ENCODE data around the gene PRKCZ.
"Not testable (repeated sequence)": the region's sequence is repeated elsewhere in the genome, so short reads cannot be mapped to it uniquely, and the experiment has no call there.

PRKCZ gene

GRCh38 chr1:2104621-2105427 lies 54.6 kb downstream of the PRKCZ start:
- DNase-seq = no peak

DNA sequence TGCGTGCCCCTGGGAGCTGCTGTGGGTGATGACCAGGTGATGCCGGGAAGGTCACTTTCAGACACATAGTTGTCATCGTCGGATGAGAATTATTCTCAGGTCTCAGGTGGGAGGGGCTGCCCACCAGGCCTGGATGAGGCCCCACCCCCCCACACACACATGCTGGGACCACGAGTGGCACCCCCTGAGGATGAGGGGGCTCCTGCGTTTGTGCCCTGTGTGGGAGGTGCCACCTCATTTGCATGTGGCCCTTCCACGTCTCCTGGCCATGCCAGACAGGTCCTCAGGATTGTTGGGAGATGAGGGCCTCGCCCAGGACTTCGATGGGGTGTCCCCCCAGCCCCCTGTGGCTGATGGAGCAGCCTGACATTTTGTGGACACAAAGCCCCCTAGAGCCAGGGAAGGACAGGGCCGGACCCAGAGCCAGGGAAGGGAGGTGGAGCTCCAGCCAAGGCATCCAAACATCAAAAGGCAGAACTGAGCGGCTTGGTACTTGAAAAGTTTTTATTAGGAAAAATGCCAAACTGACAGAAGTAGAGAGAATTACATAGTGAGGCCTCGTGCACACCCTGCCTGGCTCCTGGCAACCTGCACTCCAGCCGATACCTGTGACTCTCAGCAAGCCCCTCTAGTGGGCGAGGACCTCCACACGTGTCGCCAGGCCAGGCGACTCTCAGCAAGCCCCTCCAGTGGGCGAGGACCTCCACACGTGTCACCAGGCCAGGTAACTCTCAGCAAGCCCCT lies 55.7 kb downstream of the PRKCZ start:
- no peak for DNase-seq

DNA sequence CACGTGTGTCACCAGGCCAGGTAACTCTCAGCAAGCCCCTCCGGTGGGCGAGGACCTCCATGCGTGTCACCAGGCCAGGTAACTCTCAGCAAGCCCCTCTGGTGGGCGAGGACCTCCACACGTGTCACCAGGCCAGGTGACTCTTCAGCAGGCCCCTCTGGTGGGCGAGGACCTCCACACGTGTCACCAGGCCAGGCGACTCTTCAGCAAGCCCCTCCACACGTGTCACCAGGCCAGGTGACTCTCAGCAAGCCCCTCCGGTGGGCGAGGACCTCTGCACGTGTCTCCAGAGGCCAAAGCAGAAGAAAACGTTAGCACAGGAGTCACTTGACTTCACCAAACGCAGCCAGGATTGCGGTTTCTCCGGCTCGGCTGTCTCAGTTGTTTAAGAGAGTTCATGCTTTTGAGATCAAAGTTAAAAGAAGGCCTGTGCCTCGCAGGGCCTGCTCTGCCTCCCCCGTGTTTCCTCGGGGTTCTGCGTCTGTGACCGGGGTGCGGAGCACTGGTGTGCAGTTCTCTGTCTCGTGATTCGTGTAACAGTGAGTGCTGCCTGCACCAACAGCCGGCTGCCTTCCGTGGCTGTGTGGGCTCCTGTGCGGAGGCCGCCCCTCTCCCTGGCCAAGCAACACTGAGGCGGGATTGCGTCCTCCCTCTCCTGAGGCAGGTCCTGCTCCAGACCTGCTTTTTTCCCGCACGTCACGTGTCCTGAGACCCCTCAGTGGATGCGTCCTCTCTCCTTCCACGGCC lies 56.6 kb downstream of the PRKCZ start:
- DNase-seq = no peak

DNA sequence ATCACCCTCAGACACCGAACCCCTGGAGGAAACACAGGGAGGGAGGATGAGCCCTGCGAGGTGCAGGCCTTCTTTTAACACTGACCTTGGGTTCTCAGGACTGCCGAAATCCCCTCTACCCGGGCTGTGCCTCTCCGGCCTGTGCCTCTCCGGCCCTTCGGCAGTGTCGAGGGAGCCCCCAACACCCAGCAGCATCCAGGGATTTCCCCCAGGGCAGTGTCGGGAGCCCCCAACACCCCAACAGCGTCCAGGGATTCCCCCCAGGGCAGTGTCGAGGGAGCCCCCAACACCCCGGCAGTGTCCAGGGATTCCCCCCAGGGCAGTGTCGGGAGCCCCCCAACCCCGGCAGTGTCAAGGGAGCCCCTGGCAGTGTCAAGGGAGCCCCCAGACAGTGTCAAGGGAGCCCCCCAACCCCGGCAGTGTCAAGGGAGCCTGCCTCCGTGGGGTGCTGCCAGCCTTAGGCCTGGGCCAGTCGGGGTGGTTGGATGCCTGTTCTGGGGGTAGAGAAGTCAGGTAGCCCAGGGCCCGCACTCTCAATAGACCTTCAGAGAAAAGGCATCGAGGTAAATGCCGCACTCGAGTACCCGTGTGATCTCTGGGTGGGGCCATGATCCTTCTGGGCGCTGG lies 57.5 kb downstream of the PRKCZ start:
- DNase-seq = no peak

GRCh38 chr1:2108213-2108876 lies 58.1 kb downstream of the PRKCZ start:
- DNase-seq = no peak

- no peak for DNase-seq
Measured at GRCh38 chr1:2108877-2109580, 58.8 kb downstream of the PRKCZ start.

GRCh38 chr1:2109581-2110021 lies 59.4 kb downstream of the PRKCZ start:
- no peak for DNase-seq

GRCh38 chr1:2110191-2110737 lies 60.1 kb downstream of the PRKCZ start:
- no peak for DNase-seq

DNA sequence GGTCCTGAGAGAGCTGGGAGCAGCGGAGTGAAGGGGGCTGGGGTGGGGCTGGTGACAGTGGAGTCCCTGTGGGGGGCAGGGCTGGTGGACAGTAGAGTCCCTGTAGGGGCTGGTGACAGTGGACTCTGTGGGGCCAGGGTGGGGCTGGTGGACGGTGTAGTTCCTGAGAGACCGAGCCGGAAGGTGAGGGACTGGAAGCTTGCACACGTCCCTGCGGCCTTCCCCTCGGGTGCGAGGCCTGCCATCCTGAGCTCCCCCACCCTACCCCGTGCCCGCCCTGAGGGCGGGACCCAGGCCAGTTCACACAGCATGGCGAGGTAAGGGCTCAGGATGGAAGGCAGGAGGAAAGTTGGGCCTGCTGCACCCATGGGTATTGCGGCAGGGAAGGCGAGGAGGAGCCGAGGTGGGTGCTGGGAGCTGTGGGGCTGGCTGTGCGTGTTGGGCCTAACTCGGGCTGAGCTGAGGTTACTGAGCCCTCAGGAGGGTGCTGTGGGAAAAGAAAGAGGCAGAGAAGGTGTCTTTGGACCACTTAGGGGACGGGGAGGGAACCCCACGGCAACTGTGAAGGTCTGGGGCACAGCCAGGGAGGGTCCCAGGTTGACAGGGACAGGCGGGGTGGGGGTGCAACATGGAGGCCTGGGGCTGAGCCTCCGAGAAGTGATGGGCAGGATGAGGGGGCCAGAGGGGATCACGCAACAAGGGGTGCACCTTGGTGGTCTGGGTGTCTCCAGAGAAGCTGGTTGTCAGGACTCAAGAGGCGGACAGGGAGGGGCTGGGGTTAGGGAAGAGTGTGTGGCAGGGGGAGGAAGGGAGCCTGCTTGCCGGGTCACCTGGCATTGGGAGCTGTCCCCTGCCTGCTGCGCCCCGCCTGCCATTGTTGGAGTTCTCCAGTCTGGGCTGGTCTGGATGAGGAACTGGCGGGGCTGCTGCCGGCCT lies 60.8 kb downstream of the PRKCZ start:
- DNase-seq = no peak

- no peak for DNase-seq
Measured at GRCh38 chr1:2111674-2112035, 61.4 kb downstream of the PRKCZ start.

DNA sequence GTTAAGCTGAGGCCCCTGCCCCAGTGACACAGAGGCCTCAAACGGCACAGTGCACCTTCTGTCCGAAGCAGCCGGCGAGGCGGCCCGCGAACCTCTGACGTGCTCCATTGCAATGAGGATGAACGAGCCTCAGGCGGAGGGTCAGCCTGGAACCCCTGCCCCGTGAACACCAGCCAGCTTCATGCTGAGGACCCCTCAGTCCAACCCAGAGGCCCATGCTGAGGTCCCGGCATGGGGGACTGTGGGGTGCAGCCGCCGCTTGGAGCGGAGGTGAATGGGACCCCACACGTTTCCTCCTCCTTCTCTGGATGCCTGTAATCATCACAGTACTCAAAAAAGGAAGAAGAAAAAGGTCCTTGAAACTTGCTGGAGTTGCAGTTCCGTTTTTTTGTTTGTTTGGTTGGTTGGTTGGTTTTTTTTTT lies 62.1 kb downstream of the PRKCZ start:
- DNase-seq = no peak

GRCh38 chr1:2113620-2114135 lies 63.5 kb downstream of the PRKCZ start:
- no peak for DNase-seq

DNA sequence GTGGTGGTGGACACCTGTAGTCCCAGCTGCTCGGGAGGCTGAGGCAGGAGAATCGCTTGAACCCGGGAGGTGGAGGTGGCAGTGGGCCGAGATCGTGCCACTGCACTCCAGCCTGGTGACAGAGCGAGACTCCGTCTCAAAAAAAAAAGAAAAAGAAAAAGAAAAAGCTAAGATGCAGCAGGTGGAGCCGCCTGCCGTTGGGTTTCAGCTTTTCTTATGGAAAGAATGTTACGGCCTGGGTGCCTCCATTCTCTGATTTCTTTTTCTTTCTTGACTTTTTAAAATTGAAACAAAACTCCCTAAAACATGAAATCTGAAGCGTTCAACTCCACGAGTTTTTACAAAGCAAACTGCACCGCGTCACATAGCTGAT lies 64.4 kb downstream of the PRKCZ start:
- DNase-seq = not testable (repeated sequence)

GRCh38 chr1:2115008-2115641 lies 64.9 kb downstream of the PRKCZ start:
- DNase-seq = no peak

DNA sequence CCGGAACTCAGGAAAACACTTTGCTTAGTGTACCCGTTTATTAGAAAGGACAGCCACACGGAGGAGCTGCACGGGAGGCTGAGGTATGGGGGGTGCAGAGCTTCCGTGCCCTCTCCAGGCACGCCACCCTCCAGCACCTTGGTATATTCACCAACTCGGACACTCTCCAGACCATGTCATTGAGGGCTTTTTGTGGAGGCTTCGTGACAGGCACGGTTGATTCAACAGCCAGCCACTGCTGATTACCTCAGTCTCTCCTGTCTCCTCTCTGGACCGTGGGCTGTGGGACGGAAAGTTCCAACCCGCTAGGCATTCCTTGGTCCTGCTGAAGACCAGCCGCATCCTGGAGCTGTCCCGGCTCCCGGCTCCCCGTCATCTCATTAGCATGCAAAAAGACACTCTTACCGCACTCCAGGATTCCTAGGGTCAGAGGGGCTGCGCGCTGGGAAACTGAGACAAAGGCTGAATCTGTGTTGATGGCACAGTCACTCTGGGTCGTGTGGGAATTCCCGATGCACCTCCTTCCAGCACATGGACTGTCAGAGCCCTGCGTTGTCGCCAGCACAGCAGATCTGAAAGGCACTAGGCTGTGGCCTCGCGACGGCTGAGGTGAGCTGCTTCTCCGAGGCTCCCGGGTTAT lies 65.6 kb downstream of the PRKCZ start:
- no peak for DNase-seq

- DNase-seq = no peak
Measured at GRCh38 chr1:2119886-2120285, 69.7 kb downstream of the PRKCZ start.

- no peak for DNase-seq
Measured at GRCh38 chr1:2121101-2121691, 71.0 kb downstream of the PRKCZ start.

- not testable (repeated sequence) for DNase-seq
Measured at GRCh38 chr1:2121794-2122193, 71.6 kb downstream of the PRKCZ start.

Data from DMS 273 treated with DMSO at 0.1 percent for 48 hours (cell line).